Hepatocyte (in vitro differentiated cells): ENCODE data around the gene SLC26A6. TPM values are rescaled to one million over a fixed set of nuclear protein-coding genes. Genes with fewer than 3 reads are reported as not detected.

ENCODE experiments used
- DNase-seq: peaks from one replicate; pipeline ENCODE4 v3.0.0-alpha.2; 2016; ENCODE audit warnings: low spot score
- H2AFZ ChIP-seq: fragments of 200-600 bp; sonication (generic); 2 replicates; pipeline ENCODE4 v1.6.0; 2016; ENCODE audit warnings: antibody characterized with exemption, mild to moderate bottlenecking
- H3K27ac ChIP-seq: fragments of 200-600 bp; sonication (generic); 2 replicates; pipeline ENCODE4 v1.5.1; 2016; ENCODE audit warnings: mild to moderate bottlenecking
- H3K27me3 ChIP-seq: fragments of 200-600 bp; sonication (generic); 2 replicates; pipeline ENCODE4 v1.6.1; 2016
- H3K36me3 ChIP-seq: fragments of 200-600 bp; sonication (generic); replicated peaks from 2 replicates; pipeline ENCODE4 v1.5.1; 2016; ENCODE audit warnings: low read depth; ENCODE audit not compliant: insufficient read depth
- H3K4me1 ChIP-seq: fragments of 200-600 bp; sonication (generic); 2 replicates; pipeline ENCODE4 v1.5.1; 2016; ENCODE audit warnings: mild to moderate bottlenecking, moderate library complexity; ENCODE audit not compliant: insufficient read depth
- H3K4me2 ChIP-seq: fragments of 200-600 bp; sonication (generic); 2 replicates; pipeline ENCODE4 v1.6.0; 2016
- H3K4me3 ChIP-seq: fragments of 200-600 bp; sonication (generic); 2 replicates; pipeline ENCODE4 v1.5.1; 2016; ENCODE audit warnings: mild to moderate bottlenecking
- H3K79me2 ChIP-seq: fragments of 200-600 bp; sonication (generic); 2 replicates; pipeline ENCODE4 v1.6.0; 2017; ENCODE audit warnings: mild to moderate bottlenecking
- H3K9me2 ChIP-seq: fragments of 200-600 bp; sonication (generic); replicated peaks from 2 replicates; pipeline ENCODE4 v1.6.0; 2017; ENCODE audit warnings: mild to moderate bottlenecking; ENCODE audit not compliant: insufficient read depth
- H3K9me3 ChIP-seq: fragments of 200-600 bp; sonication (generic); 2 replicates; pipeline ENCODE4 v1.5.1; 2016; ENCODE audit warnings: low read depth, mild to moderate bottlenecking
- H4K20me1 ChIP-seq: fragments of 200-600 bp; sonication (generic); 2 replicates; pipeline ENCODE4 v1.6.0; 2016; ENCODE audit warnings: mild to moderate bottlenecking; ENCODE audit not compliant: insufficient read depth, poor library complexity, severe bottlenecking
- CTCF ChIP-seq: fragments of 200-600 bp; sonication (generic); IDR thresholded peaks from 2 replicates; pipeline ENCODE4 v1.5.1; 2016; ENCODE audit warnings: antibody characterized with exemption, mild to moderate bottlenecking; ENCODE audit not compliant: poor library complexity
- EZH2 ChIP-seq: fragments of 200-600 bp; sonication (generic); IDR thresholded peaks from 2 replicates; pipeline ENCODE4 v1.6.1; 2016; ENCODE audit warnings: antibody characterized with exemption, mild to moderate bottlenecking, borderline replicate concordance
- EZH2phosphoT487 ChIP-seq: fragments of 200-600 bp; sonication (generic); IDR thresholded peaks from one replicate; pipeline ENCODE4 v1.6.1; 2018; ENCODE audit warnings: antibody characterized with exemption, mild to moderate bottlenecking, low read depth, moderate library complexity; ENCODE audit not compliant: unreplicated experiment, severe bottlenecking
- WGBS: methylation state at CpG from one replicate; pipeline ENCODE4 v1.1.6; 2016; ENCODE audit warnings: low lambda C conversion rate; ENCODE audit errors: missing lambda C conversion rate; 5-methylcytosine and 5-hydroxymethylcytosine counted together
- polyA plus RNA-seq: library from polyadenylated mRNA; unstranded; fragments of >200 nt; fragmentation: Nextera tagmentation; extraction: Ambion mirVana; gene quantifications from 2 replicates; pipeline ENCODE4 v1.2.1, GENCODE V29; 2016
- total RNA-seq: library from RNA; depleted of rRNA; stranded (reverse); fragments of >200 nt; gene quantifications from 2 replicates; pipeline ENCODE4 v1.2.3, GENCODE V29; 2014

SLC26A6 gene
- total and polyA plus RNA-seq, 2 experiments from 2014 or later: 53.7 to 56.6 TPM

- WGBS: 98% methylated on average over 17 of the region's 17 CpGs
- H3K79me2 ChIP-seq: peaks cover 20% of the 10 kb centered on the region
- peaks cover 23% of the 10 kb centered on the region for H3K4me1 ChIP-seq
- peaks cover 9% of the 10 kb centered on the region for H4K20me1 ChIP-seq
- no peaks in the 10 kb centered on the region for H3K9me2 ChIP-seq
- no peaks in the 10 kb centered on the region for H3K9me3 ChIP-seq
- no peaks in the 10 kb centered on the region for H3K36me3 ChIP-seq
- no peak overlapping the region for H2AFZ ChIP-seq
- DNase-seq: no peak
- no peak overlapping the region for H3K4me2 ChIP-seq
- H3K4me3 ChIP-seq: no peak overlapping the region
- no peaks in the 10 kb centered on the region for H3K27me3 ChIP-seq
- TF ChIP-seq EZH2 (no peak), CTCF (no peak), EZH2phosphoT487 (no peak)
- no peak overlapping the region for H3K27ac ChIP-seq
Observed at GRCh38 chr3:48680811-48681540, 45.7 kb upstream of the SLC26A6 start.

GRCh38 chr3:48679411-48680391, 44.4 kb upstream of the SLC26A6 start:
- Histone ChIP-seq H3K4me2 (no peak overlapping the region), H3K27me3 (no peaks in the 10 kb centered on the region), H4K20me1 (peaks cover 9% of the 10 kb centered on the region), H3K79me2 (peaks cover 11% of the 10 kb centered on the region), H3K36me3 (no peaks in the 10 kb centered on the region), H3K4me1 (peaks cover 18% of the 10 kb centered on the region), H3K27ac (no peak overlapping the region), H2AFZ (no peak overlapping the region), H3K4me3 (no peak overlapping the region), H3K9me2 (no peaks in the 10 kb centered on the region), H3K9me3 (no peaks in the 10 kb centered on the region)
- no peak for DNase-seq
- WGBS: 94% methylated on average over 19 of the region's 20 CpGs
- TF ChIP-seq EZH2phosphoT487 (no peak), CTCF (no peak), EZH2 (no peak)

GRCh38 chr3:48678566-48679380, 43.5 kb upstream of the SLC26A6 start:
- TF ChIP-seq EZH2 (no peak), CTCF (no peak), EZH2phosphoT487 (no peak)
- no peaks in the 10 kb centered on the region for H3K36me3 ChIP-seq
- no peak overlapping the region for H3K4me3 ChIP-seq
- H3K9me3 ChIP-seq: no peaks in the 10 kb centered on the region
- H3K9me2 ChIP-seq: no peaks in the 10 kb centered on the region
- H3K4me1 ChIP-seq: peaks cover 9% of the 10 kb centered on the region
- WGBS: 95% methylated on average over 24 of the region's 24 CpGs
- H3K79me2 ChIP-seq: peaks cover 2% of the 10 kb centered on the region
- H4K20me1 ChIP-seq: peaks cover 4% of the 10 kb centered on the region
- H2AFZ ChIP-seq: no peak overlapping the region
- no peak for DNase-seq
- H3K4me2 ChIP-seq: no peak overlapping the region
- H3K27ac ChIP-seq: no peak overlapping the region
- no peaks in the 10 kb centered on the region for H3K27me3 ChIP-seq
